ENCODE data around the gene SORBS2.

Gene SORBS2

DNA sequence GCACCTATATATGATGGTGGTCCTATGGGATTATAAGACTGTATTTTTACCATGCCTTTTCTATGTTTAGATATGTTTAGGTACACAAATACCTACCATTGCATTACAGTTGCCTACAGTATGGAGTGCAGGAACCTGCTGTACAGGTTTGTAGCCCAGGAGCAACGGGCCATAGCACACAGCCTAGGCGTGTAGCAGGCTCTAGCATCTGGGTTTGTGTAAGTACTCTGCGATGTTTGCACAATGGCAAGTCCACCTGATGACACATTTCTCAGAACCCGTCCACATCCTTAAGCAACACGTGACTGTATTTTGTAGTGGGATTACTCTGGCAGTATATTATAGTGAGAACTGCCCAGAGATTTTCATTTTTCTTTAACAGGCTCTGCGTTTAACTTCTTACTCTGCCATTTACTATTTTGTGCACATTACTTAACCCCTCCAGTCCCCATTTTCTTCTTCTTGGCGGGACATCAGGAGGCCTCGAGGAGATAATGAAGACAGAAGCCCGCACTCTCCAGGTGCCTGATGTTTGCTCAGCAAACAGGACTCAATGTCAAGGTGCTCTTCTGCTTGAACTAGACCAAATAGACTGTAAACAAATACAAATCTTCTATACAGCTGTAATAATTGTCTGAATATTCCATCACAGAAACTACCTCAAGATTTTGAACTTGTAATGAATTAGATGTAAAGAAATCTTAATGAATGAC, 174.7 kb downstream of the SORBS2 start:
- intact Hi-C loops (cut with micrococcal nuclease), result no loop called here
- H3K4me3 Mint-ChIP-seq, result no peak overlapping the region

DNA sequence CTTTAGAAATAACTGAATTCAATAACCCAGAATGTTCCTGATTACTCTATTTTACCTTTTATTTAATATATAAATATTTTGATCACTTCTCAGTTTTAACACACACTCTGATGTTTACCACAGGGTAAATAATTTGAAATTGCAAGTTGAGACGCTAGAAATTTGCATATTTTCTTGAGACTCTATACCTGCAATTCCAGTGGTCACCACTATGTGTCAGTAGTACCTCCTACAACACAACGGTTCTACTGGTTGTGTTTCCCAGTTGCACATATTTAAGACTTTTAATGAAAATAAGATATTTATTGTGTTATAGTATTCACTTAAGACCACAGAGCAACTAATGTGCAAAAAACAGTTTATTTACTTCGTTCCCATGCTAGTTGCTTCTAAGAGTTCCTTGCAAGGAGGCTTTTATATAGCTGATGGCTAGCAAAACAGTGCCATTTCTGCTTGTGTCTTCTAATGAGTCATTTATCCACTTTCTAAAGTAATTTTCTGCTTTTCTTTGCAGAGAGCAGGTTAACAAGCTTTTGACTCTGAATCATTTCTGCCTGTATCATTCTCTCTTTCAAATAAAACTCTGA, 177.8 kb downstream of the SORBS2 start:
- intact Hi-C loops (cut with micrococcal nuclease), result no loop called here
- Mint-ChIP-seq H3K27me3 (peaks cover 28% of the 10 kb centered on the region), H3K4me1 (ENCODE audit: low read depth) (no peaks in the 10 kb centered on the region), H3K27ac (no peak overlapping the region), H3K9me3 (no peaks in the 10 kb centered on the region), H3K36me3 (ENCODE audit: low read depth) (no peaks in the 10 kb centered on the region), H3K4me3 (no peak overlapping the region)

More for the DNA sequence above, 174.7 kb downstream of the SORBS2 start:
- no peaks in the 10 kb centered on the region for H3K36me3 Mint-ChIP-seq (ENCODE audit: low read depth)
- H3K4me1 Mint-ChIP-seq (ENCODE audit: low read depth), result no peaks in the 10 kb centered on the region
- no peak overlapping the region for H3K27ac Mint-ChIP-seq
- peaks cover 31% of the 10 kb centered on the region for H3K27me3 Mint-ChIP-seq
- no peaks in the 10 kb centered on the region for H3K9me3 Mint-ChIP-seq

- no peaks in the 10 kb centered on the region for H3K9me3 Mint-ChIP-seq
- peaks cover 1% of the 10 kb centered on the region for H3K27me3 Mint-ChIP-seq
- H3K27ac Mint-ChIP-seq, result no peak overlapping the region
- no peaks in the 10 kb centered on the region for H3K36me3 Mint-ChIP-seq (ENCODE audit: low read depth)
- intact Hi-C loops (cut with micrococcal nuclease), result no loop called here
- no peaks in the 10 kb centered on the region for H3K4me1 Mint-ChIP-seq (ENCODE audit: low read depth)
- no peak overlapping the region for H3K4me3 Mint-ChIP-seq
These were observed 185.2 kb downstream of the SORBS2 start for GRCh38 chr4:185626798-185627197.

- no peaks in the 10 kb centered on the region for H3K4me1 Mint-ChIP-seq (ENCODE audit: low read depth)
These were observed 186.5 kb downstream of the SORBS2 start for GRCh38 chr4:185625503-185625902.

GRCh38 chr4:185624259-185624589, 187.8 kb downstream of the SORBS2 start:
- no peaks in the 10 kb centered on the region for H3K36me3 Mint-ChIP-seq (ENCODE audit: low read depth)
- H3K27ac Mint-ChIP-seq, result no peak overlapping the region
- H3K4me1 Mint-ChIP-seq (ENCODE audit: low read depth), result no peaks in the 10 kb centered on the region
- intact Hi-C loops (cut with micrococcal nuclease), result no loop called here
- no peak overlapping the region for H3K4me3 Mint-ChIP-seq
- peaks cover 2% of the 10 kb centered on the region for H3K27me3 Mint-ChIP-seq
- H3K9me3 Mint-ChIP-seq, result no peaks in the 10 kb centered on the region

More at GRCh38 chr4:185625503-185625902, 186.5 kb downstream of the SORBS2 start:
- no peaks in the 10 kb centered on the region for H3K9me3 Mint-ChIP-seq
- intact Hi-C loops (cut with micrococcal nuclease), result no loop called here
- H3K4me3 Mint-ChIP-seq, result no peak overlapping the region
- H3K27me3 Mint-ChIP-seq, result peaks cover 1% of the 10 kb centered on the region
- H3K27ac Mint-ChIP-seq, result no peak overlapping the region
- no peaks in the 10 kb centered on the region for H3K36me3 Mint-ChIP-seq (ENCODE audit: low read depth)

DNA sequence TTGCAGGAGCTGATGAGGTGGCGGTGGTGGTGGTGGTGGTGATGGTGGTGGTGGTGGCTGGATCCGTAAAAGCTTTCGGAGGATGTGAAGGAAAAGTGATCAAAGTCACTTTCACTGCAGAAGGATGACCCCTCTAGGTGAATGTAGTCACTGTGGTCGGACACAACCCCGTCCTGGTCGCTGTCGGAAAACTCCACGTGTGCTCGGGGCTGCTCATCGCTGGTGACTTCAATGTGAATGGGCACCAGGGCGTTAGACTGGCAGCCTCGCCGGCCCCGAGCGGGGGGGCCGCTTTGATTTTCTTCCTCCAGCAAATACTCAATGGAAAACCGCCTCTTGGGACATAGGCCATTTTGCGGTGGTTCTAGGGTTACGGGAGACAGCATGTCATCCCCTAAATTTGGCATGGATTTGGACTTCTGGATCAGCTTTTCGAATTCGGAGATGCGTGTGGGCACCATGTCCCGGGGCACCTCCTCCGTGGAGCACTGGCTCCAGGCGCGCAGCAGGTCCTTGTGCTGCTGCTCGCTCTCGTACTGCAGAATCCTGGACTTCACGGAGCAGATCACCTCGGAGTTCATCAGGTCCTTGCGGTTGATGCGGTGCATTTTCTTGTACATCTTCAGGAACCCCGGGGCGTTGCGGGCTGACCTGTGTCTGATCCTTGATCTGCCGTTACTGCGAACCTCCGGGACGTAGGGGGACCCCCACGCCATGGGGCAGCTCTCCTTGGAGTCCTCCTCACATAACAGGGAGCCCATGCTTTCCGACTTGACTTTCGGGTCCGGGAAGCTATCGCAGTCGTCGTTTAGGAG, 188.3 kb downstream of the SORBS2 start:
- no peaks in the 10 kb centered on the region for H3K9me3 Mint-ChIP-seq
- intact Hi-C loops (cut with micrococcal nuclease), result no loop called here
- no peaks in the 10 kb centered on the region for H3K36me3 Mint-ChIP-seq (ENCODE audit: low read depth)
- H3K27ac Mint-ChIP-seq, result no peak overlapping the region
- H3K4me3 Mint-ChIP-seq, result no peak overlapping the region
- peaks cover 5% of the 10 kb centered on the region for H3K27me3 Mint-ChIP-seq
- H3K4me1 Mint-ChIP-seq (ENCODE audit: low read depth), result no peaks in the 10 kb centered on the region

DNA sequence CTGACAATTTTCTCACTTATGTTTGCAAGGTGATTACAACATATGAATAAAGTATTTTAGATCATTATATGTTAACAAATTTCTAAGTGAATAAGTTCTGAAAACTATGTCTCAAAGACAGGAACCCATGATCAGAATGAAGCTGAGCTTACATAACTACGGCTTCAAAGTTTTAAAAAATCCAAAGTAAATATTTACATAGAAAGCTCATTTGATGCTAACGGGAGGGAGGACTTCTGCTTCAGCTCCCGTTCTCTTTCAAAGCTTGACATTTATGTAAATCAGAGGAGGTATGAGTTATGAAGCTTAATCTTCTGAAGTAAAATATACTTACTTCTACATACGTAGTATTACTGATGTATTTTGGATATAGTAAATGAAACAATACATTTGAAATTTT, 203.8 kb downstream of the SORBS2 start:
- Mint-ChIP-seq H3K27ac (no peak overlapping the region), H3K9me3 (no peaks in the 10 kb centered on the region), H3K4me1 (ENCODE audit: low read depth) (no peaks in the 10 kb centered on the region), H3K27me3 (peaks cover 8% of the 10 kb centered on the region), H3K36me3 (ENCODE audit: low read depth) (no peaks in the 10 kb centered on the region), H3K4me3 (no peak overlapping the region)
- intact Hi-C loops (cut with micrococcal nuclease), result no loop called here

GRCh38 chr4:185602397-185602796, 209.6 kb downstream of the SORBS2 start:
- Mint-ChIP-seq H3K36me3 (ENCODE audit: low read depth) (no peaks in the 10 kb centered on the region), H3K27ac (no peak overlapping the region), H3K4me3 (no peak overlapping the region), H3K27me3 (peaks cover 12% of the 10 kb centered on the region), H3K9me3 (no peaks in the 10 kb centered on the region), H3K4me1 (ENCODE audit: low read depth) (no peaks in the 10 kb centered on the region)
- intact Hi-C loops (cut with micrococcal nuclease), result no loop called here

DNA sequence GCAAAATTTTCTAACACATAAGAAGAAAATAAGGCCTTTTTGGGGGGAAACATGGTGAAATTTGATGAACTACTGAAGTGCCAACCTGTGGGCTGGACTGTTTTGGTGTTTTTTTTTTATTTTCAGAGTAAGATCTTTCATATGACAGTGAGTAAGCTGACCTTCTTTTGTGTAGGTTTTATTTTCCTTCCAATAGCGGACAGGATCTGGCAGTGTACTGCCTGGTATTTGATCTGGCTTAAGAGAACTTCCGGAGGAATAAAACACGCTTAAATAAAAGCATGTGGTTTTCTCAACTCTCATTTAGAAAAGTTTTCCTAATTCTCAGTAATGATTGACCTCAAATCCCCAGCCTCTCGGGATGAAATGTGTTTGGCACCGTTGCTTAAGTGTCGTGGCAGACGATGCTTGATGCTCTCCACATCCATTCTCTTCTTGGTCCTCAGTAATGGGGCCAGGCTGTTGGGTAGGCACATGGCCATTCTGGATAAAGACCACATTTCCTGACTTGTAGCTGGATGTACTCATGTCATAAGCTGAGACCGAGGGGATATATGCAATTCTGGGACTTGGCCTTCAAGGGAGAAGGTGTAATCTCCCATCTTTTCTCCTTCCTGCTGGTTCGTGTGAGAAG, 211.1 kb downstream of the SORBS2 start:
- Mint-ChIP-seq H3K9me3 (no peaks in the 10 kb centered on the region), H3K27ac (no peak overlapping the region), H3K36me3 (ENCODE audit: low read depth) (no peaks in the 10 kb centered on the region), H3K4me3 (no peak overlapping the region), H3K27me3 (peaks cover 21% of the 10 kb centered on the region), H3K4me1 (ENCODE audit: low read depth) (no peaks in the 10 kb centered on the region)
- intact Hi-C loops (cut with micrococcal nuclease), result no loop called here

GRCh38 chr4:185599553-185600243, 212.3 kb downstream of the SORBS2 start:
- Mint-ChIP-seq H3K4me3 (no peak overlapping the region), H3K36me3 (ENCODE audit: low read depth) (no peaks in the 10 kb centered on the region), H3K27me3 (peaks cover 19% of the 10 kb centered on the region), H3K27ac (no peak overlapping the region), H3K4me1 (ENCODE audit: low read depth) (no peaks in the 10 kb centered on the region), H3K9me3 (no peaks in the 10 kb centered on the region)
- intact Hi-C loops (cut with micrococcal nuclease), result loop anchor here (10.0 kb wide), 1 partner anchor 125 kb away; the partner anchor contains the start of gene CCDC110

DNA sequence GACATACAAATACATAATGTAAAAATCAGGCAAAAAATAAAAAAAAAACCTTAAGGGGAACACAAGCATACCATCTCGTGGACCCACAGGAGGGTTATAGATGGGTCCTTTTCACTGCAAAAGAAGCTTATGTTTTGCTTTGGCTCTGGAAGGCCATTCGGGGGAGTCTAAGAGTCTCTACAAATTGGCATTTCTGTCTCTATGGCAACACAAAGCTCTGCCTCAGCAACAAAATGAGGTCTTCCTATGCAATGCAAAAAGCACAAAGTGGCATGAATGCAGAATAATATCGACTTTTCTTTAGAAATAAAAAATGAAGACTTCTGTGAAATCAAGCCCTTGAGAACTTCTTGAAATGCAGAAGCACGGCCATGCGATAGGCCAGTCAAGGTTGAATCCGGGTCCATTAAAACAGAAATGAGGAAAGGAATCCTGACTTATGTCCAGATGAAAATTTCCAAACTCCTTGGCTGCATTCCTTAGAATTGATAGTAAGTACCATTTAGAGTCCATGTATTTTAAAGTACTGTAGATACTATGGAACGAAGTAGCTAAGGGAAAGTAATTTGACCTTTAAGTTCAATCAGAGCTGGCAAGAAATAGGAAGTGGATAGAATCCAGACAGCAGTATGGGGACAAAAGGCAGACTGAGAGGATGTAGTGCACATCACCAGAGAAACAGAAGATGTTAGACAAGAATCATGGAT, 213.0 kb downstream of the SORBS2 start:
- peaks cover 17% of the 10 kb centered on the region for H3K27me3 Mint-ChIP-seq
- intact Hi-C loops (cut with micrococcal nuclease), result loop anchor here (10.0 kb wide), 1 partner anchor 124 kb away; the partner anchor contains the start of gene CCDC110
- no peaks in the 10 kb centered on the region for H3K4me1 Mint-ChIP-seq (ENCODE audit: low read depth)

GRCh38 chr4:185597532-185598188, 214.3 kb downstream of the SORBS2 start:
- no peaks in the 10 kb centered on the region for H3K36me3 Mint-ChIP-seq (ENCODE audit: low read depth)
- no peaks in the 10 kb centered on the region for H3K4me1 Mint-ChIP-seq (ENCODE audit: low read depth)
- no peak overlapping the region for H3K4me3 Mint-ChIP-seq
- H3K9me3 Mint-ChIP-seq, result no peaks in the 10 kb centered on the region
- H3K27ac Mint-ChIP-seq, result no peak overlapping the region
- intact Hi-C loops (cut with micrococcal nuclease), result loop anchor here (10.0 kb wide), 1 partner anchor 123 kb away; the partner anchor contains the start of gene CCDC110
- H3K27me3 Mint-ChIP-seq, result peaks cover 21% of the 10 kb centered on the region

More for the DNA sequence above, 213.0 kb downstream of the SORBS2 start:
- no peaks in the 10 kb centered on the region for H3K36me3 Mint-ChIP-seq (ENCODE audit: low read depth)
- H3K9me3 Mint-ChIP-seq, result no peaks in the 10 kb centered on the region
- H3K27ac Mint-ChIP-seq, result no peak overlapping the region
- no peak overlapping the region for H3K4me3 Mint-ChIP-seq

All from dendritic cell treated with granulocyte-macrophage colony-stimulating factor and Interleukin-4, amounts not matched to agents 40 ng/mL and 50 ng/mL, for 4 days (primary cell).